H9 (cell line): ENCODE results near the gene ARHGEF1. TPM values are rescaled to one million over a fixed set of nuclear protein-coding genes. Genes with fewer than 3 reads are reported as not detected.

Source experiments
- DNase-seq: peaks from one replicate; pipeline ENCODE4 v3.0.0-alpha.2; 2017
- H2AFZ ChIP-seq: one replicate; pipeline ENCODE4 v1.6.1; 2013; ENCODE audit warnings: mild to moderate bottlenecking, low read length, control low read depth, moderate library complexity
- H2AK5ac ChIP-seq: 2 replicates; pipeline ENCODE4 v1.6.1; 2013; ENCODE audit warnings: low read length, control low read depth, mixed read lengths; ENCODE audit not compliant: insufficient read length
- H2BK120ac ChIP-seq: one replicate; pipeline ENCODE4 v1.6.1; 2013; ENCODE audit warnings: low read depth, mild to moderate bottlenecking, low read length, control low read depth, inconsistent platforms; ENCODE audit not compliant: poor library complexity, severe bottlenecking
- H2BK12ac ChIP-seq: 2 replicates; pipeline ENCODE4 v1.6.1; 2013; ENCODE audit warnings: low read length, control low read depth, mixed read lengths, low read depth; ENCODE audit not compliant: insufficient read length
- H2BK15ac ChIP-seq: 2 replicates; pipeline ENCODE4 v1.6.1; 2013; ENCODE audit warnings: low read depth, low read length, control low read depth
- H2BK20ac ChIP-seq: one replicate; pipeline ENCODE4 v1.6.1; 2013; ENCODE audit warnings: low read depth, mild to moderate bottlenecking, low read length, control low read depth, inconsistent platforms; ENCODE audit not compliant: poor library complexity, severe bottlenecking
- H2BK5ac ChIP-seq: 2 replicates; pipeline ENCODE4 v1.6.1; 2013; ENCODE audit warnings: low read length, control low read depth, mixed read lengths; ENCODE audit not compliant: insufficient read length
- H3K14ac ChIP-seq: 2 replicates; pipeline ENCODE4 v1.6.1; 2013; ENCODE audit warnings: low read length, control low read depth; ENCODE audit not compliant: insufficient read depth
- H3K18ac ChIP-seq: 2 replicates; pipeline ENCODE4 v1.6.1; 2013; ENCODE audit warnings: low read depth, mild to moderate bottlenecking, mixed read lengths, low read length, control low read depth; ENCODE audit not compliant: insufficient read length
- H3K23ac ChIP-seq: 2 replicates; pipeline ENCODE4 v1.6.1; 2013; ENCODE audit warnings: low read length, control low read depth, mixed read lengths, low read depth; ENCODE audit not compliant: insufficient read length
- H3K23me2 ChIP-seq: 2 replicates; pipeline ENCODE4 v1.6.1; 2013; ENCODE audit warnings: low read depth, mild to moderate bottlenecking, mixed read lengths, low read length, control low read depth; ENCODE audit not compliant: insufficient read length, poor library complexity, severe bottlenecking
- H3K27ac ChIP-seq: 2 replicates; pipeline ENCODE4 v1.5.1; 2013; ENCODE audit warnings: low read length, control low read depth, mixed read lengths, low read depth; ENCODE audit not compliant: insufficient read length
- H3K27me3 ChIP-seq: 2 replicates; pipeline ENCODE4 v1.6.1; 2013; ENCODE audit warnings: low read length, control low read depth, inconsistent platforms; ENCODE audit not compliant: insufficient read depth
- H3K4ac ChIP-seq: 2 replicates; pipeline ENCODE4 v1.6.1; 2013; ENCODE audit warnings: low read depth, mild to moderate bottlenecking, control low read depth, inconsistent platforms, low read length, moderate library complexity
- H3K4me1 ChIP-seq: 2 replicates; pipeline ENCODE4 v1.6.1; 2013; ENCODE audit warnings: low read length, control low read depth, inconsistent platforms; ENCODE audit not compliant: insufficient read depth
- H3K4me2 ChIP-seq: 2 replicates; pipeline ENCODE4 v1.6.1; 2013; ENCODE audit warnings: low read length, control low read depth, mixed read lengths; ENCODE audit not compliant: insufficient read length, insufficient read depth
- H3K56ac ChIP-seq: 2 replicates; pipeline ENCODE4 v1.6.1; 2013; ENCODE audit warnings: low read depth, mild to moderate bottlenecking, mixed read lengths, low read length, control low read depth; ENCODE audit not compliant: insufficient read length
- H3K79me1 ChIP-seq: 2 replicates; pipeline ENCODE4 v1.6.1; 2013; ENCODE audit warnings: low read depth, mild to moderate bottlenecking, moderate library complexity, low read length, control low read depth, inconsistent platforms; ENCODE audit not compliant: insufficient read depth, poor library complexity, severe bottlenecking
- H3K79me2 ChIP-seq: 2 replicates; pipeline ENCODE4 v1.6.1; 2013; ENCODE audit warnings: low read length, control low read depth, inconsistent platforms; ENCODE audit not compliant: insufficient read depth
- H3K9ac ChIP-seq: 2 replicates; pipeline ENCODE4 v1.6.1; 2013; ENCODE audit warnings: low read length, control low read depth, mixed read lengths; ENCODE audit not compliant: insufficient read length; ENCODE audit errors: extremely low read depth
- H3K9me3 ChIP-seq: one replicate; pipeline ENCODE4 v1.6.1; 2013; ENCODE audit warnings: low read depth, low read length, inconsistent platforms; ENCODE audit not compliant: control insufficient read depth
- H3T11ph ChIP-seq: one replicate; pipeline ENCODE4 v1.6.1; 2013; ENCODE audit warnings: mild to moderate bottlenecking, low read length, control low read depth, inconsistent platforms
- H4K20me1 ChIP-seq: one replicate; pipeline ENCODE4 v1.6.1; 2013; ENCODE audit not compliant: control insufficient read depth, insufficient read length, insufficient read depth
- H4K5ac ChIP-seq: 2 replicates; pipeline ENCODE4 v1.6.1; 2013; ENCODE audit warnings: low read depth, mild to moderate bottlenecking, mixed read lengths, low read length, control low read depth; ENCODE audit not compliant: insufficient read length
- H4K8ac ChIP-seq: replicated peaks from 2 replicates; pipeline ENCODE4 v1.6.1; 2013; ENCODE audit warnings: low read length, control low read depth, mixed read lengths, low read depth; ENCODE audit not compliant: insufficient read length
- H4K91ac ChIP-seq: 2 replicates; pipeline ENCODE4 v1.6.1; 2013; ENCODE audit warnings: low read depth, mild to moderate bottlenecking, moderate library complexity, mixed read lengths, low read length, control low read depth; ENCODE audit not compliant: insufficient read length
- H3K27ac Mint-ChIP-seq, 3 experiments: 2 replicates in 2 of 3; 3 replicates in 1 of 3; pipeline ENCODE4 v1.8.0; 2020 to 2021; ENCODE audit warnings: mixed read lengths in 3 of 3, mild to moderate bottlenecking in 1 of 3, moderate library complexity in 1 of 3
- H3K27me3 Mint-ChIP-seq: 2 replicates; pipeline ENCODE4 v1.8.0; 2021; ENCODE audit warnings: low read depth, mild to moderate bottlenecking, moderate library complexity, mixed read lengths
- H3K36me3 Mint-ChIP-seq, 3 experiments: 2 replicates in 2 of 3; 3 replicates in 1 of 3; pipeline ENCODE4 v1.8.0; 2020 to 2021; ENCODE audit warnings: low read depth in 3 of 3, mixed read lengths in 3 of 3; ENCODE audit not compliant: insufficient read depth in 1 of 3
- H3K4me1 Mint-ChIP-seq, 2 experiments: 2 replicates each; pipeline ENCODE4 v1.8.0; 2020; ENCODE audit warnings: mixed read lengths in 2 of 2
- H3K4me3 Mint-ChIP-seq, 2 experiments: 2 replicates in 1 of 2; 3 replicates in 1 of 2; pipeline ENCODE4 v1.8.0; 2020 to 2021; ENCODE audit warnings: mild to moderate bottlenecking in 2 of 2, mixed read lengths in 2 of 2, moderate library complexity in 1 of 2
- H3K9me3 Mint-ChIP-seq, 2 experiments: 2 replicates in 1 of 2; 3 replicates in 1 of 2; pipeline ENCODE4 v1.8.0; 2020; ENCODE audit warnings: mild to moderate bottlenecking in 2 of 2, mixed read lengths in 2 of 2, moderate library complexity in 1 of 2
- WGBS: extraction: QIAGEN DNeasy Blood & Tissue Kit; methylation state at CpG from one replicate; pipeline ENCODE4 v1.1.7; 2013; ENCODE audit warnings: missing lambda C conversion rate, low lambda C conversion rate, mixed read lengths; ENCODE audit not compliant: insufficient read length; ENCODE audit errors: extremely low coverage; 5-methylcytosine and 5-hydroxymethylcytosine counted together
- total RNA-seq: library from RNA; stranded (reverse); gene quantifications from 2 replicates; pipeline ENCODE4 v1.2.1, GENCODE V29; 2021
- TF ChIP-seq, protein P1 (sequence below): fragments of 200-600 bp; sonication (generic); conservative IDR thresholded peaks from 3 replicates; pipeline ENCODE4 v1.8.0; 2021; ENCODE audit warnings: antibody characterized with exemption, mild to moderate bottlenecking

The ARHGEF1 gene
- total RNA-seq, 1 experiment from 2014 or later, result 50.3 TPM

DNA sequence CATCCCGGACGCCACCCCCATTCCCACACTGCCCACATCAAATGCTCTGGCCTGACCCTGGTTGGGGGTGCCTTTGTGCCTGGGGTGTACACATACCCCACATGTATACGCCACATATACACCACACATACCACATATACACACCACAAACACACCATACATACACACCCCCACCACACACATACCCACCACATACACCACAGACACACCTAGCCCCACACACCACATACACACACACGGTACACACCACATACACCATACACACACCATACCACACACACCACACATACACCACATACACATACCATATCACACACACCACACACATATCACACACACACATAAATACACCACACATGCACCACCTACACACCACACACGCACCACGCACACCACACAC, 35.1 kb downstream of the ARHGEF1 start:
- no peak overlapping the region for H3K4me2 ChIP-seq
- H3K79me2 ChIP-seq, result no peaks in the 10 kb centered on the region
- no peak overlapping the region for H3K9ac ChIP-seq
- no peaks in the 10 kb centered on the region for H3K36me3 Mint-ChIP-seq
- H3K4me3 Mint-ChIP-seq, result no peak overlapping the region
- no peak overlapping the region for H2BK15ac ChIP-seq
- H3K4me1 Mint-ChIP-seq, result peaks cover 0 to 14% of the 10 kb centered on the region in 2 experiments; a peak in 2 of 4 replicates
- no peak overlapping the region for H3K18ac ChIP-seq
- TF ChIP-seq, protein P1, sequence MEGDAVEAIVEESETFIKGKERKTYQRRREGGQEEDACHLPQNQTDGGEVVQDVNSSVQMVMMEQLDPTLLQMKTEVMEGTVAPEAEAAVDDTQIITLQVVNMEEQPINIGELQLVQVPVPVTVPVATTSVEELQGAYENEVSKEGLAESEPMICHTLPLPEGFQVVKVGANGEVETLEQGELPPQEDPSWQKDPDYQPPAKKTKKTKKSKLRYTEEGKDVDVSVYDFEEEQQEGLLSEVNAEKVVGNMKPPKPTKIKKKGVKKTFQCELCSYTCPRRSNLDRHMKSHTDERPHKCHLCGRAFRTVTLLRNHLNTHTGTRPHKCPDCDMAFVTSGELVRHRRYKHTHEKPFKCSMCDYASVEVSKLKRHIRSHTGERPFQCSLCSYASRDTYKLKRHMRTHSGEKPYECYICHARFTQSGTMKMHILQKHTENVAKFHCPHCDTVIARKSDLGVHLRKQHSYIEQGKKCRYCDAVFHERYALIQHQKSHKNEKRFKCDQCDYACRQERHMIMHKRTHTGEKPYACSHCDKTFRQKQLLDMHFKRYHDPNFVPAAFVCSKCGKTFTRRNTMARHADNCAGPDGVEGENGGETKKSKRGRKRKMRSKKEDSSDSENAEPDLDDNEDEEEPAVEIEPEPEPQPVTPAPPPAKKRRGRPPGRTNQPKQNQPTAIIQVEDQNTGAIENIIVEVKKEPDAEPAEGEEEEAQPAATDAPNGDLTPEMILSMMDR, result no peak
- peaks cover 12% of the 10 kb centered on the region for H3K27me3 Mint-ChIP-seq
- 100% methylated on average over 3 of the region's 6 CpGs for WGBS
- DNase-seq, result no peak
- no peaks in the 10 kb centered on the region; the same call in 1 of the 2 replicates for H3K4me1 ChIP-seq
- H3K14ac ChIP-seq, result no peak overlapping the region
- H4K5ac ChIP-seq, result no peak overlapping the region
- no peak overlapping the region for H3T11ph ChIP-seq
- no peak overlapping the region for H3K56ac ChIP-seq
- H2BK20ac ChIP-seq, result no peak overlapping the region
- no peak overlapping the region for H2BK5ac ChIP-seq
- no peaks in the 10 kb centered on the region for H3K9me3 ChIP-seq
- H2AK5ac ChIP-seq, result no peak overlapping the region
- no peak overlapping the region for H3K27ac Mint-ChIP-seq
- H4K20me1 ChIP-seq, result peaks cover 5% of the 10 kb centered on the region
- no peak overlapping the region for H2BK120ac ChIP-seq
- no peaks in the 10 kb centered on the region for H3K79me1 ChIP-seq
- no peaks in the 10 kb centered on the region for H3K9me3 Mint-ChIP-seq
- H4K91ac ChIP-seq, result no peak overlapping the region
- H3K23ac ChIP-seq, result no peak overlapping the region
- H3K23me2 ChIP-seq, result peaks cover 2% of the 10 kb centered on the region
- no peak overlapping the region for H2AFZ ChIP-seq
- H4K8ac ChIP-seq, result no peak overlapping the region
- H3K27ac ChIP-seq, result no peak overlapping the region
- peaks cover 93% of the 10 kb centered on the region for H3K27me3 ChIP-seq
- H2BK12ac ChIP-seq, result no peak overlapping the region
- no peak overlapping the region for H3K4ac ChIP-seq
